ENCODE measurements around the gene NECAB2. TPM values are rescaled to one million over a fixed set of nuclear protein-coding genes. Genes with fewer than 3 reads are reported as not detected.

The NECAB2 gene
- total RNA-seq, 1 donor from 2014 or later: 19.6 TPM

DNA sequence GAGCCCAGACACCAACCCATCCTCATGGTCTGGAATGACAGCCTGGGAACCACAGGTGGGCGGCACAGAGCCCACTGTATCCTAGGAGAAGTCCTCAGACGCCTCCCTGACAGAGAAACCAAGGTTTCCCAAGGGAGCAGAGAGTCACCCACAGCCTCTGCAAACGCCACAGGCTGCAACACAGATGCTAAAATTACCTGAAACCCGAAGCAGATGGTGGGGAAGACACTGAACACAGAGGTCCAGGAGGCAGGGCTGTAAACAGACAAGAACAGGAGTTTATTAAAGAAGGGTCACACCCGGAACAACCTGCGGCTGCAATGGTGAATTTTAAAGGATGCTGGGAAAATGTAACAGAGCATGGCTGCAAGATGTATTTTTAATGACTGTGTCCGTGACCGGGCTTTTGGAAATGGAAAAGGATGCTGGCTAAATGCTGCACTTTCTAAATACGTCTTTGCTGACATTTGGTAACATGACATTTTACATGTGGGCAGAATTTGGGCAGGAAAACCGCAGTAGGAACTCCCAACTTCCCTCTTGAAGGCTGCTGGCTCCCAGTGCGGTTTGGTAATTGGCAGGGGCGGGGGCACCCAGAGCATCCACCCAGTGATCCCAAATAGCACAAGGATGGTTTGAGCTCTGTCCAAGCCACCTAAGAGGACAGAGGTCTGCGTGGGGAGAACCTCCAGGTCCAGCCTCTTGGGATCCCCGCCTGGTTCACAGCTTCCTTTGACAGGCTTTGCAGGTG lies 61.4 kb downstream of the NECAB2 start:
- TF ChIP-seq, protein P1, sequence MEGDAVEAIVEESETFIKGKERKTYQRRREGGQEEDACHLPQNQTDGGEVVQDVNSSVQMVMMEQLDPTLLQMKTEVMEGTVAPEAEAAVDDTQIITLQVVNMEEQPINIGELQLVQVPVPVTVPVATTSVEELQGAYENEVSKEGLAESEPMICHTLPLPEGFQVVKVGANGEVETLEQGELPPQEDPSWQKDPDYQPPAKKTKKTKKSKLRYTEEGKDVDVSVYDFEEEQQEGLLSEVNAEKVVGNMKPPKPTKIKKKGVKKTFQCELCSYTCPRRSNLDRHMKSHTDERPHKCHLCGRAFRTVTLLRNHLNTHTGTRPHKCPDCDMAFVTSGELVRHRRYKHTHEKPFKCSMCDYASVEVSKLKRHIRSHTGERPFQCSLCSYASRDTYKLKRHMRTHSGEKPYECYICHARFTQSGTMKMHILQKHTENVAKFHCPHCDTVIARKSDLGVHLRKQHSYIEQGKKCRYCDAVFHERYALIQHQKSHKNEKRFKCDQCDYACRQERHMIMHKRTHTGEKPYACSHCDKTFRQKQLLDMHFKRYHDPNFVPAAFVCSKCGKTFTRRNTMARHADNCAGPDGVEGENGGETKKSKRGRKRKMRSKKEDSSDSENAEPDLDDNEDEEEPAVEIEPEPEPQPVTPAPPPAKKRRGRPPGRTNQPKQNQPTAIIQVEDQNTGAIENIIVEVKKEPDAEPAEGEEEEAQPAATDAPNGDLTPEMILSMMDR (conservative IDR thresholded peaks at IDR 0.05): no peak
- Mint-ChIP-seq H3K9me3 (no peaks in the 10 kb centered on the region), H3K4me3 (no peak overlapping the region), H3K36me3 (ENCODE audit: low read depth) (no peaks in the 10 kb centered on the region), H3K27me3 (ENCODE audit: low read depth) (peaks cover 3% of the 10 kb centered on the region), H3K4me1 (peaks cover 25% of the 10 kb centered on the region), H3K27ac (ENCODE audit: unreplicated experiment) (peak overlapping the region; percentile 63)
- no peak for DNase-seq (ENCODE audit: low read depth, low spot score)

DNA sequence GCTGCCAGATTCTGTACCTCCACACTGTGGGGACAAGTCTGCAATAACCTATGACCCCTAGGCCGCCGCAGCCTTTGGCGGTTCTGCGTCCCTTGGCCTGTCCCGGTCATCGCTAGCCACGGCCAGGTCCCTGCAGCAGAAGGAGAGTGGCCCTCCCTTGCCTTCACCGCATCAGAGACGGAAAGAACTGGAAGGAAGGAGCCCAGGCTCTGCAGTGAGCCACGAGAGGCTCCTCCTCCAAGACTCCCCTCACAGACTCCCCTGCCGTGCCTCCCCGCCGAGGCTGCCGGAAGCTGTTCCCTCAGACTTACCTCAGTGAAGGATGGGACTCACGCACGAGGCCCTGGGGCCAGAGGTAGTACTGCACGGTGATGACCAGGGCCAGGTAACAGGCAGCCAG lies 63.5 kb downstream of the NECAB2 start:
- no peak overlapping the region for H3K4me3 Mint-ChIP-seq
- TF ChIP-seq, protein P1 (conservative IDR thresholded peaks at IDR 0.05): no peak
- no peak for DNase-seq (ENCODE audit: low read depth, low spot score)

DNA sequence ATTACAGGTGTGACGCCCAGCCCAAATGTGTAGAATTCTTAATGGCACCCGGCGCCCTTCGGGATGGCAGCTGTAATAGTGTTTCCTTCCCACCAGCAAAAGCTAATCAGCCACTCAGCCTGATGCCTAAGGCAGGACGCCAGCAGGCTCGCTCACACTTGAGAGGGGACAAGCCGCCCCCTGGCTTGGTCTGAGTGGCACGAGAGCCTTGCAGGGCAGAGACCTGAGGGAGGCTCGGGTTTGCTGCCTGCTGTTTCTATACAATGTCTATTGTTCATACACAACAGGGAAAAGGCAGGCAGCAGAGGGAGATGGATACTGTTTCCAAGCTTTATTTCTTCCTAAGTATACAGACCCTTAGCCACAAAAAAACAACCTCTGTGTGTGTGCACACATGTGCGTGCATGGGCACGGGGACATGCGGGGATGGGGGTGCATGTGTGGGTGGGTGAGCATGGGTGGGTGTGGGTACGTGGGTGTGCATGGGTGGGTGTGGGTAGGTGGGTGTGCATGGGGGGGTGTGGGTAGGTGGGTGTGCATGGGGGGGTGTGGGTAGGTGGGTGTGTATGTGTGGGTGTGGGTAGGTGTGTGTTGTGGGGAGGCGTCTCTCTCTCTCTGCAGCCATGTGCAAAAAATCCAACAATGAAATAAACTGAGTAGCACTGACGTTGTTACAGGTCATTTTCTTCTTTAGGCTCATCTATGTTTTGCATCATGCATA lies 64.6 kb downstream of the NECAB2 start:
- no peaks in the 10 kb centered on the region for H3K36me3 Mint-ChIP-seq (ENCODE audit: low read depth)
- H3K4me1 Mint-ChIP-seq: peaks cover 17% of the 10 kb centered on the region
- H3K27ac Mint-ChIP-seq (ENCODE audit: unreplicated experiment): no peak overlapping the region
- peak; percentile 31 for DNase-seq (ENCODE audit: low read depth, low spot score)
- TF ChIP-seq, protein P1 (conservative IDR thresholded peaks at IDR 0.05): no peak
- H3K9me3 Mint-ChIP-seq: peaks cover 3% of the 10 kb centered on the region
- H3K27me3 Mint-ChIP-seq (ENCODE audit: low read depth): peaks cover 3% of the 10 kb centered on the region
- no peak overlapping the region for H3K4me3 Mint-ChIP-seq

More for the DNA sequence above, 63.5 kb downstream of the NECAB2 start:
- Mint-ChIP-seq H3K4me1 (peaks cover 22% of the 10 kb centered on the region), H3K27me3 (ENCODE audit: low read depth) (peaks cover 3% of the 10 kb centered on the region), H3K27ac (ENCODE audit: unreplicated experiment) (peak overlapping the region; percentile 64), H3K9me3 (peaks cover 3% of the 10 kb centered on the region), H3K36me3 (ENCODE audit: low read depth) (no peaks in the 10 kb centered on the region)

DNA sequence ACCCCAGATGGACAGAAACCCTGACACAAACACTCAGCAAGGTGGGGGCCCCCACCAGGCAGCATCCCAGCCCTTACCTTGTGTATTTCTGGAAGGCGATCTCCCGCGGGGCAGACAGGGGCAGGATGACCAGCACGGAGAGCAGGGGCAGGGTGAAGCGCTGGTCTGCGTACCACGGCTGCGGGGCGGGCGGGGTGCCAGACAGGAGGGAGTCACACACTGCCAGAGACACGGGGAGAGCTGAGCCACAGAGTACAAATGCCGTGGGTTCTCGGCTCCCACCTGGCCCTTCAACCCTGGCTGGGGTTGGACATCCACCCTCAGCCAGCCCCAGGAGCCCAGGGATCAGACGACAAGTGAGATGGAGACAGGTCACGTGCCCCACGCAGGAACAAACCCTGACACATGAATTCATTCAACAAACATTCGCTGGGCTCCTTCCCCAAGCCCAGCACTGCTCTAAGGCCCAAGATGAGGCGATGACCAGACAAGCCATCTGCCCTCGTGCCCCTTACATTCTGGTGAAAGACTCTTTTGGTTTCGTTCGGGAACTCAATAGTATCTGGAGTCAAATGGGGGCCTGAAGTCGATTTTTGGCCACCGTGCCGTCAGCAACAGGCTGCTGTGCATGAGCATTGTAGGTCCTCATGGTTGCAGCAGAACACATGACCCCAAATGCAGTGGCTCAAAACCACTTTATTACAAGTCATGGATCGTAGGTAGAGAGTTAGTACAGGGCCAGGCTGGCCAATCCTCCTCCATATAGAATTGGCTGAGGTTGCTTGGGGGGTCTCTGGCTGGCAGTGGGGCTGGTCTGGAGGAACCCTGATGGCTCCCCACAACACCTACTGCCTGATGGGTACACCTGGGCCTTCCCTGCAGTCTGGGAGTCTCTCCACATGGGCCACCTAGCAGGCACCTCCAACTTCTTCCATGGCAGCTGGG lies 65.5 kb downstream of the NECAB2 start:
- Mint-ChIP-seq H3K9me3 (peaks cover 3% of the 10 kb centered on the region), H3K27ac (ENCODE audit: unreplicated experiment) (no peak overlapping the region), H3K4me3 (no peak overlapping the region), H3K4me1 (peaks cover 11% of the 10 kb centered on the region), H3K36me3 (ENCODE audit: low read depth) (no peaks in the 10 kb centered on the region), H3K27me3 (ENCODE audit: low read depth) (peaks cover 3% of the 10 kb centered on the region)
- TF ChIP-seq, protein P1 (conservative IDR thresholded peaks at IDR 0.05): no peak
- DNase-seq (ENCODE audit: low read depth, low spot score): no peak

DNA sequence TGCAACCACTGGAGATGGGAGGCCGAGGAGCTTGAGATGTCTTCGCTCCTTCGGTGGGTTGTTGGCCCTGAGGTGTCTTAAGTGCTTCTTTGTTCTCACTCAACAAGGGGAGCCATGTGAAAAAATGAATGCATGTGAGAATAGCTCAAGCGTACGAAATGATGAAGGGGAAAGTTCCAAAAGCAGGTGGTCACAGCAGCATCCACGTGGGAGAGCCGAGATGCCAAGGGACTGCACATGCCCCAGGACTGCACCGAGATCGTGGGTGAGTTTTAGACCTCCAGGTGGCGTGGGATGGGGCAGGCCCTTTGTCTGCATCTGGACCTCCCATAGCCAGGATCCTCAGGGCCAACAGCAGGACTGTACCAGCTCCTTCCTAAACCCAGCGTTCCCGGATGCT lies 66.5 kb downstream of the NECAB2 start:
- TF ChIP-seq, protein P1 (conservative IDR thresholded peaks at IDR 0.05): no peak
- Mint-ChIP-seq H3K27me3 (ENCODE audit: low read depth) (peaks cover 3% of the 10 kb centered on the region), H3K4me1 (peaks cover 11% of the 10 kb centered on the region), H3K36me3 (ENCODE audit: low read depth) (no peaks in the 10 kb centered on the region), H3K4me3 (no peak overlapping the region), H3K9me3 (peaks cover 3% of the 10 kb centered on the region), H3K27ac (ENCODE audit: unreplicated experiment) (peak overlapping the region; percentile 43)
- DNase-seq (ENCODE audit: low read depth, low spot score): no peak

Measured in neural crest cell (in vitro differentiated cells).